HepG2 (cell line): ENCODE results near the gene STRADB. TPM values are rescaled to one million over a fixed set of nuclear protein-coding genes. Genes with fewer than 3 reads are reported as not detected.

Experiments used
- ATF1 ChIP-seq: IDR thresholded peaks from 2 replicates; pipeline ENCODE4 v1.6.1; 2016; ENCODE audit warnings: mild to moderate bottlenecking, control low read depth
- CBFB ChIP-seq: sonication (generic); formaldehyde crosslinking; IDR thresholded peaks from 2 replicates; pipeline ENCODE4 v1.4.0; 2020; ENCODE audit warnings: missing genetic modification reagents
- ELF4 ChIP-seq: sonication (generic); formaldehyde crosslinking; IDR thresholded peaks from 2 replicates; pipeline ENCODE4 v1.5.0; 2020; ENCODE audit warnings: missing genetic modification reagents, mild to moderate bottlenecking, moderate library complexity, borderline replicate concordance
- ERF ChIP-seq: IDR thresholded peaks from 2 replicates; pipeline ENCODE4 v1.6.1; 2018; ENCODE audit warnings: missing biosample characterization, missing genetic modification reagents
- GATAD1 ChIP-seq: IDR thresholded peaks from 2 replicates; pipeline ENCODE4 v1.6.1; 2016; ENCODE audit warnings: missing genetic modification reagents, missing compliant biosample characterization
- GFI1 ChIP-seq: sonication (generic); formaldehyde crosslinking; IDR thresholded peaks from 2 replicates; pipeline ENCODE4 v1.5.0; 2020; ENCODE audit warnings: missing genetic modification reagents, mild to moderate bottlenecking, borderline replicate concordance
- HMG20A ChIP-seq: IDR thresholded peaks from 2 replicates; pipeline ENCODE4 v1.6.1; 2016; ENCODE audit warnings: borderline replicate concordance
- HMGA1 ChIP-seq: sonication (generic); formaldehyde crosslinking; conservative IDR thresholded peaks from 2 replicates; pipeline ENCODE4 v1.4.0; 2020; ENCODE audit warnings: missing genetic modification reagents
- JUN ChIP-seq: sonication (generic); formaldehyde crosslinking; IDR thresholded peaks from 2 replicates; pipeline ENCODE4 v1.4.0; 2020; ENCODE audit warnings: mild to moderate bottlenecking, missing genetic modification reagents
- MAFF ChIP-seq: IDR thresholded peaks from 2 replicates; pipeline ENCODE4 v1.6.1; 2011; ENCODE audit warnings: low read depth, low read length, improper control_type of control experiment
- NFIC ChIP-seq: IDR thresholded peaks from 2 replicates; pipeline ENCODE4 v1.6.1; 2012; ENCODE audit warnings: mild to moderate bottlenecking, low read length, inconsistent platforms
- NKX3-1 ChIP-seq: sonication (generic); formaldehyde crosslinking; IDR thresholded peaks from 2 replicates; pipeline ENCODE4 v1.5.0; 2020; ENCODE audit warnings: missing genetic modification reagents
- PCBP1 ChIP-seq: fragments of 200-400 bp; formaldehyde crosslinking; IDR thresholded peaks from 2 replicates; pipeline ENCODE4 v1.6.1; 2017; ENCODE audit warnings: mild to moderate bottlenecking, low read depth, low read length, borderline replicate concordance
- PHB2 ChIP-seq: fragments of 450-650 bp; IDR thresholded peaks from 2 replicates; pipeline ENCODE4 v1.6.1; 2018; ENCODE audit not compliant: partially characterized antibody
- PPARG ChIP-seq: conservative IDR thresholded peaks from 2 replicates; pipeline ENCODE4 v1.6.1; 2016; ENCODE audit warnings: missing biosample characterization, missing genetic modification reagents
- RAD51 ChIP-seq: fragments of 450-650 bp; IDR thresholded peaks from 2 replicates; pipeline ENCODE4 v1.6.1; 2016; ENCODE audit warnings: borderline replicate concordance
- RBAK ChIP-seq: sonication (generic); formaldehyde crosslinking; IDR thresholded peaks from 2 replicates; pipeline ENCODE4 v1.5.1; 2020; ENCODE audit warnings: mild to moderate bottlenecking, missing genetic modification reagents
- SMC3 ChIP-seq: IDR thresholded peaks from 2 replicates; pipeline ENCODE4 v1.6.1; 2011; ENCODE audit warnings: low read length, improper control_type of control experiment
- SUZ12 ChIP-seq: fragments of 150-350 bp; IDR thresholded peaks from 2 replicates; pipeline ENCODE4 v1.6.1; 2014; ENCODE audit warnings: low read depth, low read length
- TCF7L2 ChIP-seq: IDR thresholded peaks from 2 replicates; pipeline ENCODE4 v1.6.1; 2011; ENCODE audit warnings: mild to moderate bottlenecking, low read depth, low read length, moderate library complexity
- ZBTB3 ChIP-seq: sonication (generic); formaldehyde crosslinking; IDR thresholded peaks from 2 replicates; pipeline ENCODE4 v1.4.0; 2020; ENCODE audit warnings: low read depth, mild to moderate bottlenecking, moderate library complexity, missing genetic modification reagents, borderline replicate concordance
- ZFP36L1 ChIP-seq: sonication (generic); formaldehyde crosslinking; IDR thresholded peaks from 2 replicates; pipeline ENCODE4 v1.8.0; 2022; ENCODE audit warnings: mild to moderate bottlenecking, missing genetic modification reagents, moderate library complexity
- ZFYVE20 ChIP-seq: sonication (generic); formaldehyde crosslinking; IDR thresholded peaks from 2 replicates; pipeline ENCODE4 v1.8.0; 2023; ENCODE audit warnings: low read depth, mild to moderate bottlenecking, moderate library complexity, missing genetic modification reagents, borderline replicate concordance
- ZNF432 ChIP-seq: sonication (generic); formaldehyde crosslinking; IDR thresholded peaks from 2 replicates; pipeline ENCODE4 v1.5.0; 2020; ENCODE audit warnings: missing genetic modification reagents, mild to moderate bottlenecking, borderline replicate concordance
- ZNF556 ChIP-seq: sonication (generic); formaldehyde crosslinking; IDR thresholded peaks from 2 replicates; pipeline ENCODE4 v1.4.0; 2020; ENCODE audit warnings: mild to moderate bottlenecking, missing genetic modification reagents, borderline replicate concordance
- ZNF7 ChIP-seq: IDR thresholded peaks from 2 replicates; pipeline ENCODE4 v1.6.1; 2016; ENCODE audit warnings: missing biosample characterization, missing genetic modification reagents
- ZNF878 ChIP-seq: sonication (generic); formaldehyde crosslinking; IDR thresholded peaks from 2 replicates; pipeline ENCODE4 v1.8.1; 2023; ENCODE audit warnings: mild to moderate bottlenecking, missing genetic modification reagents, moderate library complexity
- polyA plus RNA-seq, 8 experiments: library from polyadenylated mRNA; depleted of rRNA in 3 of 8; stranded (reverse) in 7 of 8; unstranded in 1 of 8; fragments of >200 nt; fragmentation: Illumina TruSeq in 4 of 8; extraction: Trizol in 4 of 8; gene quantifications; 2 replicates each; pipeline versions ENCODE4 v1.2.1 to v1.2.3, GENCODE V29; 2011 to 2016; ENCODE audit warnings: low read depth in 4 of 8, missing spikeins in 1 of 8, mixed read lengths in 1 of 8; ENCODE audit not compliant: insufficient read depth in 1 of 8
- total RNA-seq, 5 experiments: library from RNA; depleted of rRNA; stranded (reverse); fragments of >200 nt; fragmentation: Illumina TruSeq; extraction: Trizol; gene quantifications; 2 replicates each; pipeline ENCODE4 v1.2.3, GENCODE V29; 2016; ENCODE audit warnings: low read depth in 1 of 5
- TF ChIP-seq, protein P1 (sequence below): sonication (generic); formaldehyde crosslinking; IDR thresholded peaks from 2 replicates; pipeline ENCODE4 v1.5.0; 2020; ENCODE audit warnings: mild to moderate bottlenecking, low read depth, missing genetic modification reagents, borderline replicate concordance
- TF ChIP-seq, protein P2 (sequence below): fragments of 450-650 bp; IDR thresholded peaks from 2 replicates; pipeline ENCODE4 v1.6.1; 2017; ENCODE audit warnings: mild to moderate bottlenecking

The STRADB gene
- total and polyA plus RNA-seq, 2 of the 13 experiments (the other 11 are each of a cell fraction or from before 2014, with no cell fraction given), result 34.1 to 66.6 TPM

DNA sequence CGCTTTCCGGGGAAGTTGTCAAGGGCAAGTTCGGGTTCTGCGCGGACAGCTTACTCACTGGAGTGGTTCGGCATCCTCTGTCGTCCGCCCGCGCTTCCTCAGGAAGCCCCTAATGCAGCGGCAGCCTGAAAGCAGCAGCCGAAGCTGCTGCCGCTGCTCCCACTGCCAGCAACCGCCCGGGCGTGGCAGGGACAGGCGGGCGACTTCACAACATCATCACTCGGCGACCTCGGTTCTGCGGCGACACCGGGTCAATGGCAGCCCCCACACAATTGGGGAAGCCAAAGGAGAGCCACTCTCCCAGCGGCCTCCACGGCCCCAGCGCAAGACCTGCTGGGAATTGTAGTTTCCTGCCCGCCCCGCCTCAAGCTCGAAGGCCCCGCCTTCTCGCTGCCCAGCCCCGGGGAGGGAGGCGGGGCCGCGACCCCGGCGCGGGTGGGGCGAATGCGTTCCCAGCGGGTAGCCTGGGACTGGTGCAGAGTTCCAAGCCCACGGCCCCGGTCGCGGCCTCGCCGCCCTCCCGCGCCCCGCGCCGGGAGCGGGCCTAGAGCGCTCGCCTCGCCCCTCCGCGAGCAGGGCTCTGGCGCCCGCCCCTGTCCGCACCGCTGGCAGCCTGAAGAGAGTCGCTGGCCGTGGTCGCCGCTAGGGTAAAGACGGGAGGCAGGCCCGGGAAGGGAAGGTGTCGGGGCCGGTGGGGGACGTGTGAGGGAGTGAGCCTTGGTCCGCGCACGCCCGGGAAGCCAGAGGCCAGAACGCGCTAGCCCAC, at the start of gene STRADB, which contains the start of gene TRAK2 (continued):
- TF ChIP-seq HMGA1 (CRISPR knock-in tag) (no peak), ERF (CRISPR knock-in tag) (peak; percentile 78; the same call in 1 of the 2 replicates), MAFF (no peak), ZNF432 (peak; percentile 76; the same call in 1 of the 2 replicates), ZFP36L1 (CRISPR knock-in tag) (peak; percentile 95), GFI1 (CRISPR knock-in tag) (peak; percentile 83; the same call in 1 of the 2 replicates), PHB2 (no peak), CBFB (peak; percentile 95), ZNF878 (CRISPR knock-in tag) (no peak), SUZ12 (peak; percentile 96), JUN (CRISPR knock-in tag) (no peak), TCF7L2 (no peak), ZBTB3 (peak; percentile 87), HMG20A (no peak; the same call in 1 of the 2 replicates), SMC3 (no peak), ZNF556 (CRISPR knock-in tag) (peak; percentile 98; the same call in 1 of the 2 replicates), RAD51 (no peak), ELF4 (no peak), GATAD1 (CRISPR knock-in tag) (peak; percentile 96), ZNF7 (CRISPR knock-in tag) (no peak), PPARG (no peak; the same call in 1 of the 2 replicates), PCBP1 (peak; percentile 98), NFIC (no peak), ZFYVE20 (CRISPR knock-in tag) (no peak), ATF1 (peak; percentile 98), NKX3-1 (CRISPR knock-in tag) (no peak), RBAK (CRISPR knock-in tag) (no peak)
- TF ChIP-seq, protein P1, sequence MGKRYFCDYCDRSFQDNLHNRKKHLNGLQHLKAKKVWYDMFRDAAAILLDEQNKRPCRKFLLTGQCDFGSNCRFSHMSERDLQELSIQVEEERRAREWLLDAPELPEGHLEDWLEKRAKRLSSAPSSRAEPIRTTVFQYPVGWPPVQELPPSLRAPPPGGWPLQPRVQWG (CRISPR knock-in tag), result no peak
- TF ChIP-seq, protein P2, sequence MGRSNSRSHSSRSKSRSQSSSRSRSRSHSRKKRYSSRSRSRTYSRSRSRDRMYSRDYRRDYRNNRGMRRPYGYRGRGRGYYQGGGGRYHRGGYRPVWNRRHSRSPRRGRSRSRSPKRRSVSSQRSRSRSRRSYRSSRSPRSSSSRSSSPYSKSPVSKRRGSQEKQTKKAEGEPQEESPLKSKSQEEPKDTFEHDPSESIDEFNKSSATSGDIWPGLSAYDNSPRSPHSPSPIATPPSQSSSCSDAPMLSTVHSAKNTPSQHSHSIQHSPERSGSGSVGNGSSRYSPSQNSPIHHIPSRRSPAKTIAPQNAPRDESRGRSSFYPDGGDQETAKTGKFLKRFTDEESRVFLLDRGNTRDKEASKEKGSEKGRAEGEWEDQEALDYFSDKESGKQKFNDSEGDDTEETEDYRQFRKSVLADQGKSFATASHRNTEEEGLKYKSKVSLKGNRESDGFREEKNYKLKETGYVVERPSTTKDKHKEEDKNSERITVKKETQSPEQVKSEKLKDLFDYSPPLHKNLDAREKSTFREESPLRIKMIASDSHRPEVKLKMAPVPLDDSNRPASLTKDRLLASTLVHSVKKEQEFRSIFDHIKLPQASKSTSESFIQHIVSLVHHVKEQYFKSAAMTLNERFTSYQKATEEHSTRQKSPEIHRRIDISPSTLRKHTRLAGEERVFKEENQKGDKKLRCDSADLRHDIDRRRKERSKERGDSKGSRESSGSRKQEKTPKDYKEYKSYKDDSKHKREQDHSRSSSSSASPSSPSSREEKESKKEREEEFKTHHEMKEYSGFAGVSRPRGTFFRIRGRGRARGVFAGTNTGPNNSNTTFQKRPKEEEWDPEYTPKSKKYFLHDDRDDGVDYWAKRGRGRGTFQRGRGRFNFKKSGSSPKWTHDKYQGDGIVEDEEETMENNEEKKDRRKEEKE, result no peak
